Measurements from ENCODE around the gene PTPRQ.
"Not testable (repeated sequence)": the region's sequence is repeated elsewhere in the genome, so short reads cannot be mapped to it uniquely, and the experiment has no call there.

Gene PTPRQ

DNA sequence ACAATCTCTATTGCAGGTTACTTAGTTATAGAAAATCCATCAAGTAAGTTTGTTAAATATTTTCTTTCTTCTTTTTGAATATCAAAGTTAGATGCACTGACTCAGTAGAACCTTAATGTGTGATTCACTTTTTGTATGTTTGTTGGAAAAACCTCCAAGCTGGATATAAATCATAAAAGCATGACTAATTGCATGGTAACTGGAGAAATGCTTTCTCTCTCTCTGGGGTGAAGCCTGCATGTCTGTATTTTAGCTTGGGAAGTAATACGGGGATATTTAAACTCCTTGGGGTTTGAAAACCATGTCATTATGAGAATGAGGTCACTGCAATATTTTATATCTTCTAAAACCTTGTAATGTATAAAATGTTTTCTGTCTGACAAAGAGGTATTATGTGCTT is 204.8 kb downstream of the PTPRQ start:
- no peak for DNase-seq

DNA sequence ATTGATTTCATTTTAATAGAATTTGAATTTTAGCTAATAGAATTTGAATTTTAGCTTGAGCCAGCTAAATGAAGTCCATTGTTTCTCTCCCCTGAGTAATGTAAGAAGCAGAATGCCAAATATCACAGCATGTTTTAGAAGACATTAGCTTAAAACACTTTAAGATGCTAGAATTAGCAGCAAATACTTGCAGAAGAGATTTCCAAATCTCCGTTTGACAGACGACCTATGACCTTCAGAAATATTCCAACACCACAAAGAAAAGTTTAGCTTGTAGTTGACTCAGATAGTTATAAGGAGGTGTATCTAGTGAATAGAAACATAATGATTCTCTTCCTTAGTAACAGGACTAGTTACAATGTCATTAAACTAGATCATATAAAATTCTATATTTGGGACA is 211.7 kb downstream of the PTPRQ start:
- DNase-seq = no peak

DNA sequence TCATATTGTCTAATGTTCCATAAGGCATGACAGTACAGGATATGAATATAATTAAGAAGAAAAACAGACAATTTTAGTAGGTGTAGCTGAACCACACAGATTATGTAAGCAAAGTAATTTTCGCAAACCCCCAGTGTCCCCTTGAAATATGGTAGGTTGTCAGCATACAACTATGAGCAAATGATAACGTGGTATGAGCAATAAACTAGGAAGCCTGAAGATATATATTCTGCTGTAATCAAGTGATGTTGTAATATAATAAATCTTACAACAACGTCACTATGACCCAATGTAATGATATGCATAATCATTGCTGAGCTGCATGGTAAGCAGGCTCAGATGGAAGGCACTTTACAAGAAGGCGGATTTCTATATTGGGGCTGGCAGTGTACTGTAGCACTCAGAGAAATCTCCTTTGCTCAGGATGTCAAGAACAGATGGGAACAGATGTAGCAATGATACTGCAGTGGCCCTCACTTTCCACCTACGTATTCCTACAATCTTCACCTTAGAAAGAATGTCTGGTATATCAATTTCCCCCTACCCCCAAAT is 215.6 kb downstream of the PTPRQ start:
- no peak for DNase-seq

DNA sequence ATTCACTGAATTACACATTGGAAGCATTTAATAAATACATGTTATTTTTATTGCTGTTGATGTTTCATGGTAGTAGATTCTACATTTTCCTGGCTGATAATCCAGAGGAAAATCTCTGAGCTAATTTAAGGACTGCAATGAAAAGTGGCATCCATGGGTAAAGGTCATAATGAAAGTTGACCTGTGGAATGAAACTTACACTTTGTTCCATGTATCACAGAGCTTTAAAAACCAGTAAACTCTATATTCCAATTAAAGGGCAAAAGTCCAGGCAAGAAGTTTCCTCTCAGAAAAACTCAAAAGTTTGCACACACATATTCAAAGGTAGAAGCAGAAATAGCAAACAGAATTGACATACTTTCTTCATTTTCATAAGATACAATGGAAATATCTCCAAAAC is 218.6 kb downstream of the PTPRQ start:
- no peak for DNase-seq

DNA sequence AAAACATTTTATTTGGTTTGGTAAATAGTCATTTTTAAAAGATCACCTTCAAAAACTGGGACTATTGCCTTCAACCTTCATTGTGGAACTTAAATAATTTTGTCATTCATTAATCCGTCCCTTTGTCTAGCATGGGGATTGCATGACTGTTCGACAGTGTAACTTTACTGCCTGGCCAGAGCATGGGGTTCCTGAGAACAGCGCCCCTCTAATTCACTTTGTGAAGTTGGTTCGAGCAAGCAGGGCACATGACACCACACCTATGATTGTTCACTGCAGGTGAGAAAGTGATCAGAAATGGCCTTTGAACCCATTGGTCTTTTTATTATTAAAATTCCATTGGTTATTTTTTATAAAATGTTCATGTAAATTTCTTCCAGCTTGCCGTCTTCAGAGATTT is 226.2 kb downstream of the PTPRQ start:
- DNase-seq = no peak

DNA sequence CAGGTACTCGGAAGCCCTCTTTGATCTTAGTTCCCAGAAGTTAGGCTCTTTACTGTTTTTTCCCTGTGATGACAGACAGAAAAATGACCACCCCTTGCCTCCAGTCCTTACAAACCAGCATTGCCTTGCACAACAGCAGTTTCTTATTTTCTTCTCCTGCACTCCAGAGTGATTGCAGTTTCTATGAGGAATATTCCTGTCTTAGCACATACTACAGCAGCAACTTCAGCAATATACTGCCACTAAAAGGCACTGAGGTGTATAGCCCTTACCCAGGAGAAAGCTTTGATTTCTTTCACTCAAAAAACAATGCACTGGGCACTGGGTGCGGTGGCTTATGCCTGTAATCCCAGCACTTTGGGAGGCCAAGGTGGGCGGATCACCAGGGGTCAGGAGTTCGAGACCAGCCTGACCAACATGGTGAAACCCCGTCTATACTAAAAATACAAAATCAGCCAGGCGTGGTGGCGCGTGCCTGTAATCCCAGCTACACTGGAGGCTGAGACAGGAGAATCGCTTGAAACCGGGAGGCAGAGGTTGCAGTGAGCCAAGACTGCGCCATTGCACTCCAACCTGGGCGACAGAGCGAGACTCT is 232.1 kb downstream of the PTPRQ start:
- not testable (repeated sequence) for DNase-seq

DNA sequence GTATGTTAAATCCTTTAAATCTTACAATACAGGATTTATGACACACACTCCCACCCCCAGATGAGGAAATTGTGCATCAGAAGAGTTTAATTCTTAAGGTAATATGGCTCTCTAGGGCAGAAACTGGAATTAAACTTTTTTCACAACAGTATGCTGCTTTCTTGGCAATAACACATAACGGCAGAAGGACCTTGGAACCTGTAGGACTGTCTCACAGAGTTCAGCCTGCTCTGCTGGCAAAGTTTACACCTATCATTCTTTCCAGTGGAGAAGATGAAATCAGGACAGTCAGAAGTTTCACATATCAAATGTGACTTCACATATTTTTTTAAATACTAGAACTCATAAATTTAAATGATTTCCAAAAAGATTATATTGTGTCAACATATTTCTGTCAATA is 232.8 kb downstream of the PTPRQ start:
- no peak for DNase-seq

DNA sequence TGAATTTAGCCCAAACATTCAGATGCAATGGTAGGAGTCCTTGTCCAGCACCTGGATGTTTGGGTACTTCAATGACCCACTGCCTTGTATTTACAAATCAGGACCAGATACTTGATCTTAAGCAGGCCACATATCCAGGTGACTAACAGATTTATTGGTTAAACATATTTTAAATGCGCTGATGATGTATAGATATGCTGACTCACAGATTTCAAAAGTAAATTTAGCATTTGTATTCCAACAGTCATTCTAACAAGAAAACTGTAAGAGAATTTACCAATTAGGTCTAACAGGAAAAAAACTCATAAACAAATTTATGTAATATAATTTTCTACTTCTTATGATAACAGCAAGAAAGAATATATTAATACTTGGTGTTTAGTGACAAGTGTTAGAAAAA is 234.0 kb downstream of the PTPRQ start:
- no peak for DNase-seq

DNA sequence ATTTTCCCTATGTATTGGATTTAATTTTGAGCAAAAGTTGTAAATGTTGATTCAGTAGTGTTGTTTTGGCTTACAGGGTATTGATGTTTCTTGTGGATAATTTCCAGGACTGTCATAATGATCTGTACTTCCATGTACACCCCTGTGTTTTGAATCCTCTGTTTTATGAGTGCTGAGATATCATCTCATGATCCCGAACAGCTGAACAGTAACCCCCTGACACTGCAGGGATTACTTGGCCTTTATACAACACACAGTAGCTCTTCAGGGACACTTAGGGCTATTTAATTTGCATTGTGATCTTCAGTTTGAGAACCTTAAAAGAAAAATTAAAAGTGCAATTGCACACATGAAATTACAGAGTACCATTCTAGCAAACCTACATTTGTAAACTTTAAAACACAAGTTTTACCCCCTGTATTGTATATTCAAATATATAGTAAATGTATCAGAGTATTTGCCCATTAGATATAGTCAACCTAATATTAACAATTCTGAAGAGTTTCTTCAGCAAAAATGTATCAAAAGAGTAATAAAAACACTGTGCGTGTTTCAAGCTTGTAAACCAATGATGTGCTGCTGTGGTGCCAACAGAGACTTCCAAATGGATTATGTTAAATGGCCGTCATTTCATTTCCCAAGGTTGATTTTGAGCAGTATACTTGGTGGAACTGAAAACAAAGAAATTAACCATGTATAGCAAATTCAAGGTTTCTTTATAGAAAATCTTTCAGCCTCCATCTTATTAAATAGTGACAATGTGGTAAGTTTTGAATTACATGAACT is 235.5 kb downstream of the PTPRQ start:
- no peak for DNase-seq

DNA sequence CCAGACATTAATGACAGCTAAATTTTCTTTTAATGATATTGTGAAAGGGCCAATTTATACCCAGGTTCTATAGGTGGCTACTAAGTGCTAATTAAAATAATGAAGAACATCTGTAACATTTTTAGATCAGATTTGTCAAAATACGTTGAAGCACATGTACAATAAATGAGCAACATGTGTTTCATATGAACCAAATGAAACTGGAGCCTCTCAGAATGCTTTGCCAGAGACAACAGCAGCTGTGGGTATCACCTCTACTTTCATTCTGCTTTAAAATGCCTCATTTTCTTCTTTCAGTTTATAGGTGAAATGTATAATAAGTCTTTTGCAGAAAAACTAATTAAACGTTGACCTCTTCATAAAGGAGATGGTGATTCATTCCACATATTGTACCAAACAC is 237.3 kb downstream of the PTPRQ start:
- no peak for DNase-seq

DNA sequence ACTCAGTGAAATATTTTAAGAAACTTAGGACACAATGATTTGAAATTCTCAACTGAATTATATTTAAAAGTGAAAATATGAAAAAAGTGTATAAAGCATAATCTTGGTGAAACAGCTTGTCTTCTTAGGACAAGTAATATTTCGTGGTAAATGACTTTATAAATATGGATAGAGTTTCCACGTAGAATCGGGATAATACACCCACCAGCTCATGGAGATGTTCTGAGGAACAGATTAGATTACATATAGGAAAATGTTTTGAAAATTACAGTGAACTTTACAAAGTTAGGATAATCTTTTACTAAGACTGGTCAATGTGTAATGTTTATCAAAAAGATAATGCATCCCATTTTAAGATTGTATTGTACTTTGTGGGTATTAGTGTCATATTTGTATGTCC is 237.8 kb downstream of the PTPRQ start:
- no peak for DNase-seq

DNA sequence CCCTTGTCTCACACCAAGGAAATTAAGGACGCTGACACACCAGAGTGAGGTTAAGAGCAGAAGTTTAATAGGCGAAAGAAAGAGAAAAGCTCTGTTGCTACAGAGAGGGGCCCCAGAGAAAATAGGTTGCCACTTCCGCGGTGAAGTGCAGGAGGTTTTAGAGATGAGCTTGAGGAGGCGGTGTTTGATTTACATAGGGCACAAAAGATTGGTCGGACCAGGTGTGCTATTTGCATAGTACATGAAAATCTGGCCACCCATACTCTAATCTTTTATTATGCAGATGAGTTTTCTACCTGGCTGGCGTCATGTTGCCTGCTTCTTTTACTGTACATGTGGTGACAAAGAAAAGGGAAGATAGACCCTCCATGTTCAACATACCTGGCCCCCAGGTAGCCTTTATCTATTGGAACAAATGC is 240.1 kb downstream of the PTPRQ start:
- no peak for DNase-seq

DNA sequence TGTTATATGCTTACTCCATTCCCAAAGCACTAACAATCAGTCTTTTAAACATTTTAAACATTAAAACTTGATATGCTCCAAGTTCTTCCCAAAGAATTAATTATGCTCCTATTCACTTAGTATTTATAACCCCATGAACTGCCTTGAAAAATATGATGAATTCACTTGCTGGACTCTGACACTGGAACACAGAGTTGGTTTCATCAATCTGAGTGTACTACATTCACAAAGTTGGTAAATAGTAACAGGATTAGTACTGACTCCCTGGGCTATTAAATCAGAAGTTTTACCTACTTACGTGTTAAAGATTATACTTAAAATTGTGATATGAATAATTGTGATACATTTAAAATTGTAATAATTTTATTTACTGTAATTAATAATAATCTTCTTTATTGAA is 246.1 kb downstream of the PTPRQ start:
- DNase-seq = no peak

DNA sequence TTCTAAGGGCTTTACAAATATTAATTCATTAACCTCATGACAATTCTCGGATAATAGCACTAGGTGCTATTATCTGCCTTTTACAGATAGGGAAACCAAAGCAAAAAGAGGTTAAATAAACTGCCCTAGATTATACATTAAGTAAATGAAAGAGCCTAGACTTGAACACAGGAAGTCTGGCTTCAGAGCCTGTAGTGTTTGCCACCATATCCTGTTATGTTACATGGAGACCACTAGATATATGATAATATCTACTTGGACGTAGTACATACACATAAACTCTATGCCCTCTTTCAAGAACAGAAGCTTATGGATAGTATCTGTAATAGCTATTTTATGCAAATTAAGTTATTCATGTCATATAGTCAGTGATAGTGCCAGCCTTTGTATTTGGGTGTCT is 246.5 kb downstream of the PTPRQ start:
- no peak for DNase-seq

DNA sequence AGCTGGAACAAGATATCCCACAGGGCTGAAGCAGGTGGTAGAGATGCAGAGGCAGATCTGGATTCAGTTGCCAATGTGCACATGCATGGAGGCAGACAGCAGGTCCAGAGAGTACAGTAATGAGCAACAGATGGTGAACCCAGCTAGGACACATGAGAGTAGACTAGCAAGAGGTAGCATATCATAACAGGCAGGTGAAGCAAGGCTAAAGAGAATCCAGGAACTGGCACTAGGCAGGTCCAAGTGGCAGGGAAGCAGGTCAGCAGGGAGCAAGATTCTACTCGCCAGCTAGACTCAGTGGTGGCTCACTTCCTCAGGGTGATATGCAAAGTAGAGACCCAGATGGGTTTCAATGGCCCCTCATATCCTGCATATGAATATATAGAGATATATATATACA is 248.1 kb downstream of the PTPRQ start:
- DNase-seq = no peak

DNA sequence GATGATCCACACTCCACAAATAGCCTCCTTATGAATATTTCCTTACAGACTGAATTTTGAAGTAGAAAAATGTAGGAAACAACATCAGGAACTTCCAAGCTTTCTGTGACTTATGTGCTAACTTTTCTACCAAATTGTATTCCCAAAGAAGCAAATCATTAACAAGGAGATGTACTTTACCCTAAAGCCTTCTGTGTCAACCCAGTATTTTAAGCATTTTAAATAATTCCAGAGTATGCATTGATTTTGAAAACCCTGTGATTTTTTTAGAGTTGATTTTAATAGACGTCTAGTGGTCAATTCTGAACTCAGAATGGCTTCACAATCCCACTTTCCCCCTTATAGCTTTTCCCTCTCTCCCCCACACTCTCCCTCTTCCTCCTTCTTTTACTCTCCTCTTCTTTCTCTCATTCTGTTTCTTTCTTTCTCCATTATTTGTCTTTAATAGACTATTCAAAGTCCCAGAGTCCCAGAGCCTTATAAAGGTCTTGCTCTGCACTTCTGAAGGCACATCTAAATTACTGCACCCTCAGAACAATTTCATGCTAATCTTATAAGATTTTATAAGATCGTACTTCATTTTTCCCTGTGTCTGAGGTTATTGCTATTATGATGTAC is 253.3 kb downstream of the PTPRQ start:
- no peak for DNase-seq

DNA sequence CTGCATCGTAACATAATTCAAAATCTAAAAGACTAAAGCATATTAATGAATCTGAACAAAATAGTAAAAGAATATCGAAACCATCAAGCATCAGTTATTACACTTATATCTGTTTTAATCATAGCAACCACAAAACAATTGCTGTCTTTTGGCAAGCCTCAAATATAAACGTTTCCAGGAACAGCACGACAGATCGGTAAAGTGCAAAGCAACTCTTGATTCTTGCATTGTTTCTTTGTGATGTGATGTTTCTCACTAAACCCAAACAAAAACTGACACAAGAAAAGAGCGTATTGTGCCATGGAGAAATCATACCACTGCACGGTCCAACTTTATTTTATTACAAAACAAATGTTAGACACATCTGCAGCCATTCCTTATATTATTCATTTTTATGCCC is 254.2 kb downstream of the PTPRQ start:
- DNase-seq = no peak

DNA sequence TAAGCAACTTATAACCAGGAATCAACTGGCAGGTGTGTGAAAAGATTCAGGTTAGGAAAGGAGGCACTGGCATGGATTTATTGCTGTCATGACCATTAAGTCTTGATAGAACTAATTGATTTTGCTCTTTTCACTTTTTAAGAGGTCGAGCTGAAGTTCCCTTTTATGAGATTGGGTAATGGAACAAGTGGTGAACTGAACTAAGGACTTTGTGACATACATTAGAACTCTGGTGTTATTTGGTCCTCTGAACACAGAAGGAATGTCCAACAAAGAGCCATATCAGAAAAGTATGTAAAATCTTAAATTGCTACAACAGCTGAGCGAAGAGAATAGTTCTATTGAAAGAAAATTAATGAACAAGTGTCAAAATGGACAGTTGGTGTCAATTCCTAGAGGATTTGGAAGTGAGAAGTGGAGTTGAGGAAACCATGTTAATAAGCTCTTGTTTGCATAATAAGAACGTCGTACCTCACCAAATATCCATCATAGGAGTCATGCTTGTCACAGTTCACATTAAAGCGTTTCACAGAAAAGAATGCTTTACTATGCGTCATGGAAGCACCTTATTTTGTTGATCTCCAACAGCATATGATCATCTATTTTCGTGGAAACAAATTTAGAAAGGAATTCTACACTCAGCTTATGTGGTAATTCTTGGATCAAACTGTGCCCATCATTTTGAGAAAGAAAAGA is 255.0 kb downstream of the PTPRQ start:
- no peak for DNase-seq

DNA sequence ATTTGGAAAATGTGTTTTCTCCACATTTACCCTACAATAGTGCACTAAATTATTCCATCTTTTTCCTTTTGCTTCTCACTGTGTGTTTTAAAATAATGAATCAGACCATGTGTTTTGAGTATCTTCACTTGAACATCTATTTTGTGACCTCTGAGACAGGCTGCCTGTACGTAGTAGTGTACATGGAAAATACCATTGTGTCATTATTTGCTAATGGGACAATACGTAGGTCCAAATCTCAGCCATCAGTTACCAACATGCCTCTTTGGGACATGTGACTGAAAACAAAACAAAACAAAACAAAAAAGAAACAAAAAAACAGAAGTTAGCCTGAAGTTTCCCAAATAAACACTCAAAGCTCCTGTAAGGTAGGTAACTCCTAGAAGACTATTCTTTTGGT is 256.3 kb downstream of the PTPRQ start:
- DNase-seq = no peak

DNA sequence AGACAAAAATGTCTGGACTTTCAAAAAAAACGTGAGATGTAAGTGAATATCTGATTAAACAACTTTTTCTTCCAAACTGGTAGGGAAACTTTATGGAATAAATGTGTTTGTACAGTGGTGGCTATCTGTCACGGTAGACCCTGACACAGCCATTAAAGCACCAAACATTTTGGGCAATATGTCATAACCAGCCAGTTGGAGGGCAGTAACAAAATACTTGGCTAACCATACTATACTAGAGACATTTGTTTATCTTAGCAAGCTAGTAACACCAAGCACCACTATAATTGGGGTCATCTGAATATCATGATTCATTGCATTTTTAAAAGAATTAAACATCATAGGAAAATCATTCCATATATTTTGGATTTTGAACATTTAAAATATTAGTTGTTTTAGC is 257.4 kb downstream of the PTPRQ start:
- DNase-seq = no peak

DNA sequence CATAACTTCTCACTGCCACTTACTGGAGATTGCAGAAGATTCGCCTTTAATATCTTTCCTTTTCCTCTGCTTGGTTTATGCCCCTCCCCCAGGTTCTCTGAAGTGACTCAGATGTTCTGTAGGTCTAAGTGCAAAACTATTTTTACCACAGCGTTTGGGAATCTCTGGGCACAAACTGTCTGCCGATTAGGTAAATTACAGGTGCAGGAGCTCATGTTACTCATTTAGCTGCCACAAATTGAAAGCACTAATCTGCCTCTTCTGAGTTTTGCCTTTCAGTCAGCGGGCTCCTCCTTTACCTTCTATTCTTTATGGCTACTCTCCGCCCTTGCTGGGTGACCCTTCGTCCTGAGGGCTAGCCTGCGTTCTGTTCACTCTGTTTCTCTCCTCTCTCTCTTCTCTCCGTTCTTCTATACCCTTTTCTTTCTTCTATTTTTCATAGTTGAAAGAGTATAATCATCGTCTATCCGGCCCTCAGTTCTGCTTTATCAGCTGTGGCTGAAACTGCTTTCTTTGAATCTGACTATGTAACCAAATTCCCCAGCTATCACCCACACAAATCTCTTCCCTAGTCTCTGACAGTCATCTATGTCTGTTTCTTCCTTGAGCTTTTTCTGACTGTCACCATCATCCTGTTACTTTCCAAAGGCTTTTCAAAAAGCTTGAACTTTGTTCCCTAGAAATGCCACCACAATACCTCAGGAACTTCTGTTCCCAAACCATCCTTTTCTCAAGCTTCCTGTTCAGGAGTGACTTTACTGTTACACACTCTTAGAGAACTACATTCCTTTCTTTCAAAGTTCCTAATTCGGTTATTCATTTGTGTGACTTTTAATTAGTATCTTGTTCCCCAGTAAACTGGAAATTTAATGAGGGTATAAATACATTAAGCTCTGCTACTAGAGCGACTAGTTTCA is 259.1 kb downstream of the PTPRQ start:
- DNase-seq = no peak

DNA sequence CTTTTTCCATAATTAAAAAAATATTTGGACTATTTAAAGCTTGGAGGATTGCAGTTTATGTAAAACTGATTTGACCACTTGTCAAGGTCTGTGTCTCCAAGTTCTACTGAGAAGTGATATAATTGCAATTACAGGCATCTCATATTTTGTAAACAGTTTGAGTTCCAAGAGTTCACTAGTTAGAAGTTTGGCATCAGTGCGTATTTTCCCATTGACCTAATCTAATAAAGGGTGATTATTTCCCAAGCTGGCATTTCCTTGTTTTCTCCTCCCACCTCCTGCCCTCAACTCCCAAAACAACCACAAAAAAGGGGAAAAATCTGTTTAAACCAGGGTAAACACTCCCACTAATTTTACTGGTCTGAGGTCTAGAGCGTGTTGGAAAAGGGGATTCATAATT is 260.4 kb downstream of the PTPRQ start:
- no peak for DNase-seq
